Thyroid gland (tissue), 4 donors: Measurements from ENCODE around the gene PDZRN3.

Source experiments
- CTCF ChIP-seq, 6 experiments: fragments of 200-600 bp in 3 of 6; fragments of 450-650 bp in 3 of 6; sonication (generic) in 3 of 6; IDR thresholded peaks; one replicate each; pipeline ENCODE4 v1.5.1; 2016 to 2019; ENCODE audit warnings: antibody characterized with exemption in 6 of 6, mild to moderate bottlenecking in 2 of 6, inconsistent platforms in 1 of 6, moderate library complexity in 1 of 6
- POLR2A ChIP-seq, 2 donors: fragments of 450-650 bp; IDR thresholded peaks; one replicate each; pipeline ENCODE4 v1.6.1; 2017; ENCODE audit warnings: antibody characterized with exemption in 2 of 2, mild to moderate bottlenecking in 2 of 2, moderate library complexity in 1 of 2

- TF ChIP-seq CTCF (IDR thresholded peaks at IDR 0.05) (no peak), POLR2A (IDR thresholded peaks at IDR 0.05) (no peak)
Measured at GRCh38 chr3:73555076-73555475, 69.7 kb downstream of the PDZRN3 start.
